NCI-H2196 (cell line): Measurements from ENCODE around the gene LMF2.
"Not testable (repeated sequence)": the region's sequence is repeated elsewhere in the genome, so short reads cannot be mapped to it uniquely, and the experiment has no call there.

Experiments used
- DNase-seq: peaks from one replicate; lab custom pipeline; 2025; ENCODE audit not compliant: unreplicated experiment; lab: John Stamatoyannopoulos, UW

LMF2 gene

DNA sequence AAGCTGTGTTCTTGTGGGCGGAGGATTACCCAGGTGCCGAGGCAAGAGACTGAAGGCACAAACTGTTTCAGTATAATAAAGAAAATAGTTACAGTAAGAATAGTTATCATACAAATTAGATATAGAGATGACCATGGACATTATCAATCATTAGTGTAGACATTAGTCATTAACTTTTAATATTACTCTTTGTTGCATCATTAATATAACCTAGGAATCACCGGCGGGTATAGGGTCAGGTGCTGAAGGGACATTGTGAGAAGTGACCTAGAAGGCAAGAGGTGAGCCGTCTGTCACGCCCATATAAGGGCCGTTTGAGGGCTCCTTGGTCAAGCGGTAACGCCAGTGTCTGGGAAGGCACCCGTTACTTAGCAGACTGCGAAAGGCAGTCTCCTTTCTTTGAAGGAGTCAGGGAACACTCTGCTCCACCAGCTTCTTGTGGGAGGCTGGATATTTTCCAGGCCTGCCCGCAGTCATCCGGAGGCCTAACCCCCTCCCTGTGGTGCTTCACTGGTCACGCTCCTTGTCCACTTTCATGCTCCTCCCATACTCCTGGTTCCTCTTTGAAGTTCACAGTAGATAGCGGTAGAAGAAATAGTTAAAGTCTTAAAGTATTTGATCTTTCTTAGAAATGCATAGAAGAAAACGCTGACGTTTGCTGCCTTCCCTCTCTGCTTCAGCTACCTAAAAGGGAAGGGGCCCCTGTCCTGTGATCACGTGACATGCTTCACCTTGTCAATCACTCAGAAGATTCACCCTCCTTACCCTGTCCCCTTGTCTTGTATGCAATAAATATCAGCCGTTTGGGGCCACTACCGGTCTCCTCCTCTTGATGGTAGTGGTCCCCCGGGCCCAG lies 26.6 kb upstream of the LMF2 start:
- not testable (repeated sequence) for DNase-seq

DNA sequence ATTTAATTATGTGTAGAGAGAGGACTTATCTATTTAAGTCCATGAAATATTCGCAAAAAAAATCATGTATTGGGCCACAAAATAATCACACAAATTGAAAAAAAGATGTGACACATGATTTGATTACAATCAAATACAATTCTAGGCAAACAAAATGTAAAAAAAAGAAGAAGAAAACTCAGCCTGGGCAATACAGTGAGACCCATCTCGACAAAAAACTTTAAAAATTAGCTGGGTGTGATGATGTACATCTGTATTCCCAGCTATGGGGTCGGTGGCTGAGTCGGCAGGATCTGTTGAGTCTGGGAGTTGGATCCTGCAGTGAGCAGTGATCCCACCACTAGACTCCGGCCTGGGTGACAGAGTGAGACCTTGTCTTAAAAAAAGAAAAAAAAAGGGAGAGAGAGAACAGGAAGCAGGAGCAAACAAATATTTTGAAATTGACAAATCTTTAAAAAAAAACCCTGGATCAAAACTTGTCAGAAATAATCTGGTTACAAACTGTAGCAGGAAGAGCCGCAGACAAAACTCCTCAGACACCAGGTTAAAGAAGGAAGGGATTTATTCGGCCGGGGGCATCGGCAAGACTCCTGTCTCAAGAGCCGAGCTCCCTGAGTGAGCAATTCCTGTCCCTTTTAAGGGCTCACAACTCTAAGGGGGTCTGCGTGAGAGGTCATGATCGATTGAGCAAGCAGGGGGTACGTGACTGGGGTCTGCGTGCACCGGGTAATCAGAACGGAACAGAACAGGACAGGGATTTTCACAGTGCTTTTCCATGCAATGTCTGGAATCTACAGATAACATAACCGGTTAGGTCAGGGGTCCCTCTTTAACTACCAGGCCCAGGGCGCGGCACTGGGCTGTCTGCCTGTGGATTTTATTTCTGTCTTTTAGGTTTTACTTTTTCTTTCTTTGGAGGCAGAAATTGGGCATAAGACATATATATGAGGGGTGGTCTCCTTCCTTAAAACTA lies 25.6 kb upstream of the LMF2 start:
- no peak for DNase-seq

DNA sequence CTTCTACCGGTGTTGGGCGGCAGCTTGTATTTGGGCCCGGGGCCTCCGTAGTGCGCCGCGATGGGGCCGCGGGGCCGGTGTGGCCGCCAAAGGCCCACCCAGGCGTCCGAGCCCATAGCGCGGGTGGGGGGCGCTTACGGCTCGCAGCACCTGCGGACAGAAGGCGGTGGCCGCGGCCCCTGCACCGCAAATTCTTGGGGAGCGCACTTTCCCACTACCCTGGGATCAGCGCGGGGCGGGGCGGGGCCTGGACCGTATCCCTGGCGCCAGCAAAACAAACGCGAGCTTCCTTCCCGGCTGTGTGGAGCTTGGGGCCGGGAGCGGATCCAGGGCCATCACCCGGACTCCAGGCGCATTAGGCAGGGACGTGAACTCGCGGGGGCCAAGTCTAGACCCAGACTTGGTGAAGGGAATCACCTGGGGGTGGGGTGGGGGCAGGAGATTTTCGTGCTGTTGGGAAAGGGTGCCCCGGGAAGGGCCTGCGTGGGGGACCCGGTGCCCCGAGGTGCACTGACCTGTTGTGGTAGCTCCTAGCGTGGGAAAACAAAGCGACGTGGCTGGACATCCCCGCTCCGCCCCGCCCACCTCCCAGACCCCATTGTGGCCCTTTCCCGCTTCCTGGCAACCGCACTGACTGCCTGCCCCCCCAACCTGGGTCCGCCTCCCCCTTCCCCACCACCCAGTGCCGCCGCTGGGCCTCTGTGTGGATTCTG lies 24.6 kb upstream of the LMF2 start:
- no peak for DNase-seq

DNA sequence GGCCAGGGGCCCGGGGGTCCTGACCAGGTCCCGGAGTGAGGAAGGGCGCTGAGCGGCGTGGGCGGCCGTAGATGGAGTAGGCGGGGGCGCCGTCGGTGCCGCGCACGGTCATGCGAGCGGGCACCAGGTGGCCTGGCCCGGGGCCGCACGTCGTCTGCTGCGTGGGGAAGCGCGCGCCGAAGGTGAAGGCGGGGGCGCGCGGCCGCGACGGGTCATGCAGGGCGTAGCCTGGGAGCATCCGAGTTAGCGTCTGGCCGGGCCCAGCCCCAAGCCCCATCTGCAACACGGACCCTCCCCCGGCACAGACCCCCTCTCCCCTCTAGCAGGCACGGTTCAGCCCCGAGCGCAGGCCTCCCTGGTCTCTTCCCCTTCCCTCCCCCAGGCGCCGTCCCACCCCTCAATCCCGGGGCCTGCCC lies 24.1 kb upstream of the LMF2 start:
- DNase-seq: peak; percentile 35

DNA sequence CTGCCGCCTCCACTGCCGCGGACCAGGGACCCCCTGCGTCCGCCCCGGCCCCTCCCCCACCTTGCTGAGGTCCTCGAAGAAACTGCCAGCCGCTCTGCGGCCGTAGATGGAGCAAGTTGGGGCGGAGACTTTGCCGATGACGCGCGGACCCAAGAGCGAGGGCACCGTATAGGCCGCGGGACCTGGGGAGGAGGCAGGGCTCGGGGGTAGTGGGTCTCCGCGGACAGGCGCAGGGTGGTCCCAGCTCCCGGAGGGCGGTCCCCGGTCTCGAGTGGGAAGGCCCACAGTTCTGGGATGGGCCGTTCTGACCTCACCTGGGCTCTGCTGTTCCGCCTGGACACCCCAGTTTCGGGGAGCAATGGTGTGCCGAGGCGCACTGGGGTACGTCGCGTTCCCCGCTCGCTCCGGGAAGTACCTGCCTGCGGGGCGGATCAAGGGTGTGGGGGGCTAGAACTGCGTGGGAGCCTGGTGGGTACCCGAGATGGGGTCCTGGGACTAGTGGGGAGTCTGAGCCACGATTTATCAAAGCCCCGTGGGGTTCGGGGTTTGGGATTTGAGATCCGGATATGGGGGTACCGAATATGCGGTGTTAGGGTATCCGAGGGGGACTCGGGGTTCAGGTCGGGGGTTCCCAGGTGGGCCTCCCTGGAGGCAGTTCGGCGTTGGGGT lies 23.5 kb upstream of the LMF2 start:
- peak; percentile 59 for DNase-seq

DNA sequence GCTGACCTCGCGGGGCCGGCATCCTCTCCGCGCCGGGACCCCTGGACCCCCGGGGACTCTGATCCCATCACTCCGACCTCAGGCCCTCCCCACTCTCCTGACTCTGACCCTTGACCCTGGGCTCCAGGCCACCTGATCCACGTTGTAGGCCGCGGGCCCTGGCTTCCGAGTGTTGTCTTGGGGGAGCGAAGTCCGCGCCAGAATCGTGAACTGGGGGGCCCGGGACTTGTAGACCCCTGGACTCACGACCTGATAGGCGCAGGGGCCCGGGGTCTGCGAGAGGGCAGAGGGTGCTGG lies 23.0 kb upstream of the LMF2 start:
- no peak for DNase-seq

DNA sequence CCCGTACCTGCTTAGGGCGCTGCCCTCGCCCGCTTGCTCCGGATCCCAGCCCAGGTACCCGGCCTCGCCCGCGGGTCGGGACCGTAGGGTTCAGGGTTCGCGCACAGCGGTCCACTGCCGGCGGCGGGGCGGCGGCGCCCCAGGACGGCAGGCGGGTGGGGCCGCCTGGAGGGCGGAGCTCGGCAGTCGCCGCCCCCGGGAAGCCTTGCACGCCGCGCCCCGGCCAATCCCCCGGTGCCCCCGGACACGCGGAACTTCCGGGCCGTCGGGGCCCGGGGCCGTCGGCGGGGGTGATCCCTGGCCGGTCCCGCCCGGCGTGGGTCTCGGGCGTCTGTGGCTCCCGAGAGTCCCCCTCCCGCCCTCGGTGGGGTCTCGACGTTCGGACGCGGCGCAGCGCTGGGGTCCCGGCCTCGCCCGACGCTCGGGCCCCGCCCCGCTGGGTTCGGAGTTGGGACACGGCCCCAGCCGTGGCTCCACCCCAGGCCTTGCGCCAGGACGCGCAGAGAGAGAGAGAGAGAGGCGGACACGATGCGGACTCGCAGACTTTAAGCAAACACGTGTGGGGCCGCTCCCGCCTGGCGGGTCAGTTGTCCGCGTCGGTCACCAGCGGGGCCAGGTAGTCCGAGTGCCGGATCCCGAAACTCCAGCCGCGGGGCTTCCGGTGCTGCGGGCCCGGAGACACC lies 22.5 kb upstream of the LMF2 start, which contains the start of gene TYMP:
Gene TYMP (minus strand): TSS at position 116 of the 683 bp plus-strand sequence. CDS start 303 bp downstream, outside the sequence.
- no peak for DNase-seq

DNA sequence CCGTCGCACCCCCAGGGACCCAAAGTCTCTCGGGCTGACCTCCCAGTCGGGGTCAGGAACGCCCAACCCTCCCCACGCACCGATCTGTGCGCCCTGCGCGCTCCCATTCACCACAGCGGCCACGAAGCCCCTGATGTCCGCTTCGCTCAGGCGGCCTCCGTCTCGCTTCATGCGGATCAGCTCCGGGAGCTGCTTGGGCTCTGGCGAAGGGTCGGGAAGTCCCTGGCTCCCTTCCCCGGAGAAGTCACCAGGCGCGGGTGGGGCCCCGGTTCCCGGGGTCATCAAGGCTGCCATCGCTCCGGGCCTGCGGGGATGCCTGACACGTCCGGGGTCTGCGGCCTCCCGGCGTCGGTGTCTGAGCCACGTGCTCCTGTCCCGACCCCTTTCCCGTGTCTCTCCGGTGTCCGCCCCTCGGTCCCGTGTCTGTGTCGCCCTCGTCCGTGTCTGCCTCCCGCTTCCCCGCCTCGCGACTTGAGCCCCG lies 22.0 kb upstream of the LMF2 start:
- no peak for DNase-seq

DNA sequence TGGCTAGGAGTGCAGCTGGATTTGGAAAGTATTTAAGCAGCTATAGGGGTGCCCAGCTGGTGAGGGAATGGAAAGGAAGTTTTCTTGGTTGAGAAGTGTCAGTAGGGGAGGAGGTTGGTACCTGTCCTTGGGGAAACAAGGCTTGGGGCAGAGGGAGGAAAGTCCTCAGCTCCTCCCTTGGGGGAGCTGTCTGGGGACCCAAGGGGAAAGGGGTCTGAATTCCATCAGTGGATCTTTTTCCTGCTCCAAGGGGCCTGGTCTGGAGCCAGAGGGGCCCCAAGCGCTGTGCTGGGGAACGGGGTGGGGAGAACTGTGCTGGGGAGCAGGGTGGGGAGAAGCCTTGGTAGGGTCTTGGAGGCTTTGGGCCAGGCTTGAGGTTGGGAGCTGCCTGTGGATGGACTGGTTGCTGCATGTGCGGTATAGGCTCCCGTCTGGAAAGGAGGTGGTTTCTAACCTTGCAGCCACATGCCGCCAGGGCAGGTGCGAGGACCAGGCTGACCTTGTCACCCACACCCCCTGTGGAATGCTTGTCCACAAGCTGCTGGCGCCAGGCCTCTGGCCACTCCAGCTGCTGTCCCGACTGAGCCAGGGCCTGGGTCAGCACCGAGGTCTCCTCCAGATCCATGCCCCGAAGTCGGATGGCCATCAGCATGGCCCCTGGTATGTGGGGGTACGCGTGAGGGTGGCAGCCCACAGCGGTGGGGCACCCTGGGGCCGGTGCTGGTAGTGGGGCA lies 21.3 kb upstream of the LMF2 start:
- no peak for DNase-seq

DNA sequence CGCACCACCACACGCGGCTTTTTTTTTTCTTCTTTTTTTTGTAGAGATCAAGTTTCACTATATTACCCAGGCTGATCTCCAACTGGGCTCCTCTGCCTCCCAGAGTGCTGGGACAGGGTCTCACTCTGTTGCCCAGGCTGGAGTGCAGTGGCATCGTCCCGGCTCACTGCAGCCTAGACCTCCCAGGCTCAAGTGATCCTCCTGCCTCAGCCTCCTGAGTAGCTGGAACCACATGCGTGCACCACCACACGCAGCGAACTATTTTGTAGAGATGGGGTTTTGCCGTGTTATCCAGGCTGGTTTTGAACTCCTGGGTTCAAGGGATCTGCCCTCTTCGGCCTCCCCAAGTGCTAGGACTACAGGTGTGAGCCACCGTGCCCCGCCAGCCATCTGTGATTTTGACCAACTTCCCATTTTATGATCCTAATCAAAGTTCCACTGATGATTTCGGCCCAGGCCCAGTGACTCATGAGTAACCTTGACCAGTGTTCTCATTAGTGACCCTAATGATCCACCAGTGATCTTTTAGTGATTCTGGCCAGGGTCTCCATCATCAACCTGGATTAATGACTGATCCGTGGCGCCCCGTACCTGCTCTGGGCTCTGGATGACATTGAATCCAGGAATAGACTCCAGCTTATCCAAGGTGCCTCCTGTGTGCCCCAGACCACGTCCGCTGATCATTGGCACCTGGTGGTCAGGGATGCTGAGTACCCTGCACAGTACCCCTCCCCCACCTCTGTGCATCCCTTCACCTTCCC lies 20.6 kb upstream of the LMF2 start:
- no peak for DNase-seq

DNA sequence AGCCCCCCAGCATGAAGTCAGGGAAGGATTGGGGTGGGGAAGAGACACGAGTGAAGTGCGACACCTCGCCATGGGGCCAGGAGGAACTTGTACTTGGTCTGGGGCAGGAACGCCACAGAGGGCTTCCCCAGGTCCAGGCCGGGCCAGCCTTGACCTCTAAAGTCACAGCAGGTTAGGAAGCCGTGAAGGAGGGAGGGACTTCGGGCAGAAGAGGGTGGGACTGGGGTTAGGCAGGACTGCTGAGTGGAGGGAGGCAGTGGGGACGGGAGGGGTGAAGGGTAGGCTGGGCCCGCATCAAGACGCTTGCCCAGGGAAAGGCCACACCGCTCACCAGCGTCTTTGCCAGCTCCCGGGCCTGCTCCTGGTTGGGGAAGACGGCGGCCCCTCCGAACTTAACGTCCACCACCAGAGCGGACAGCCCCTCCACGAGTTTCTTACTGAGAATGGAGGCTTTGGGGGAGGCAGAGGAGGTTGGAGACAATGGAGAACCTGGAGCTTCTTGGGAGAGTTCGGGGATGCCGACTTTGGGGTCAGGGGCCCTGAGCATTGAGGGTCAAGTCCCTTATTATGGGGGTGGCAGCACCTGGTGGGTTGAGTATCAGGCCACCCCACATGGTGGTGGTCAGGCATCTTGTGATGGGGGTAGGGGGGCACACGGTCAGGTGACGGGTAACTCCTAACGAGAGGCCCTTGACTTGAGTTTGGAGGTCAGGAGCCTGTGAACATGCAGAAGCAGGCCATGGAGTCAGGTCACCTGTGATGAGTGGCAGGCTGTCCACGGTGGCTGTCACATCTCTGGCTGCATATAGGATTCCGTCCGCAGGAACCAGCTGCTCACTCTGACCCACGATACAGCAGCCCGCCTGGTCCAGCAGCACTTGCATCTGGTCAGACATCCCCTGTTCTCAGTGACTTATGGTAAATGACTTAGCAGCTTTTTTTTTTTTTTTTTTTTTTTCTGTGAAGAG lies 19.6 kb upstream of the LMF2 start:
- DNase-seq: no peak

DNA sequence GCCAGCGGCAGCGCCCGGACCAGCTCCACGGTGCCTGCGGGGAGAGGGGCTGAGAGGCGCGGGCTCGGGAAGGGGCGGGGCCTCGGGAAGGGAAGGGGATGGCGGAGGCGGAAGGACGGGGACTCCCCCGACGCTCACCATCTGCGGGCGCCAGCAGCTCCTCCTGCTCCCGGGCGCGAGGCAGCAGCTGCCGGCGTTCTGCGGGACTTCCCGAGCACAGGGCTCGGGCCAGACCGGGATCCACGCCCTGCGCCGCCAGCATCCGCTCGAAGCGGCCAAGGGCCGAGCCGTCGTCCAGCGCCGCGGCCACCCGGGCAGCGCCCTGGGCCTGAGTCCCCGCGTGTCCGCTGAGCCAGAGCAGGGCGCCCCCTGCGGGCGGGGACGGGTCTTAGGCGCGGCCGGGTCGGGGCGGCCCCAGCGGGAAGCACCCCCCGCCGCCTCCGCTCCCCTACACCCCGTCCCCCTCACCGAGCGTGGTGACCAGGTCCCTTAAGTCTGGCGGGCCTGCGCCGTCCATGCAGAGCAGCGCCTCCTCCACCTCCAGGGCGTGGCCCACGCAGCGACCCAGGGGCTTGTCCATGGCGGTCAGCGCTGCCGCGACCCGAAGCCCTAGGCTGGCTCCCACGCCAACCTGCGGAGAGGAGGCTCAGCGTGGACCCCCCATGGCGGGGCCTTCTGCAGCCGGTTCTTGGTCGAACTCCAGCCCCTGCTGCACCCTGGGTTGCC lies 18.8 kb upstream of the LMF2 start:
- DNase-seq: peak; percentile 50

DNA sequence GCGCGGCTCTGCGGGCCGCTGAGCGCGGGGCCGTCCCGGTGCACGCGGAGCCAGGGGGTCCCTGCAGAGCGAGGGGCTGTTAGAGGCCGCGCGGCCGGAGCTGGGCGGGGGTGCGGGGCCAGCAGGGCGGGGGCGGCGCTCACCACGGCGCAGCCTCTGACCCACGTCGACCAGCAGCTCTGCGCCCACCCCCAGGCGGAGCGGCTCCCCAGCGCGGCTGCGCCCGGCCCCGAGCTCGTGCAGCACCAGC lies 18.3 kb upstream of the LMF2 start:
- DNase-seq: no peak

DNA sequence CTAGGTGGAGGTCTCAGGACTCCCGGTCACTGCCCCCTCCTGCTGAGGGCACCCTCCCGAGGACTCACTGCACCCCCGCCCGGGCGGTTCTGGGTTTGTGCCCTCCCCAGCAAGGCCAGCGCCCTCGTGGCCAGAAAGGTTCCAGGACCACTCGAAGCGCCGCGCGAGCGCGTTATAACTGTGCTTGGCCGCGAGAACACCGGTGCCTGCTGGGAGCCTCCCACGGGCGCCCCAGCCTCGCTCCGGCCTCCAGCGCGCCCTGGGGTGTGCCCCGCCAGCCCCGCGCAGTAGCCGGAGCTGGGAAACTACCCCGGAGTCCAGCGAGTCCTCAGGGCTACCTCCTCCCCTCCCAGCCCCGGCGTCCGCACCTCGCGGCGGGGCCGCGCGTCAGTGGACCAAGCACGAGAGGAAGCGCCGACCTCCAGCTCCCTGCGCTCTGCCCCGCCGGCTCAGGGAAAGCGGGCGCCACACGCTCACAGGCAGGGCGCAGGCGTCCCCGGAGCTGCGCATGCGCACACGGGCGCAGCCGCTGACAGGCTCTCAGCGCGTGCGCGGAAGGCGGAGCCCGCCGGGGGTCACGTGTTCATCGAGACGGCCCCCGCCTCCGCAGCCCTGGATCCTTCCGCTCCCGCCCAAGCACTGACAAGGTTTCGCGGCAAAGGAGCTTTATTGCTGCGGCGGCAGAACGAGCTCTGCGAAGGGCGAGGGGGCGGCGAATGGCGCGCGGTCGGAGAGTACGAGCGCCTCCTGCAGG lies 17.8 kb upstream of the LMF2 start, which contains the start of gene SCO2:
Gene SCO2 (minus strand): TSS at position 495 of the 754 bp plus-strand sequence. CDS start 1,187 bp downstream, outside the sequence.
- peak; percentile 90 for DNase-seq

DNA sequence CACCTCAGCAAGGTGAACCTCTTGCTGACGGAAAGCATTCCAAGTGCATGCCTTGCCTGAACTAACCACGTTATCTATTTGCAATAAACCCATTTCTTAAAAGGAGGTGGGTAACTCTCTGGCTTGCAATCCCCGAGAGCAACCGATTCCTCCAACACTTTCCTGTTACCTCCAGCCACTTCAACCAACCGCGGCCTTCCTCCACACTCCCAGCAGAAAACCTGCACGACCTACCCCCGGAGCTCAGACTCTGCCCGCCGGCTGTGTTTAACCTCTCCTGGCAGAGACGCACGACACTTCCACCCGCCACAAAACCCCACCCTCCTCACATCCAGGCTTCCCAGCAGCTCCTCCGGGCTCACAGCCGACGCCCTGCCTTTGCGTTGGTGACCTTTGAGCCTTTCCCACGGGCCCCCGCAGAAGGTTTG lies 17.2 kb upstream of the LMF2 start:
- DNase-seq: no peak
